Measurements from ENCODE around the gene CSNK1D.

- no peak for TF ChIP-seq REST (IDR thresholded peaks at IDR 0.05; ENCODE audit: insufficient read depth in 1 of 2, low read depth in 2 of 2, low read length in 2 of 2)
- no peak for TF ChIP-seq POLR2AphosphoS5 (IDR thresholded peaks at IDR 0.05; ENCODE audit: low read depth, low read length)
These were observed 28.1 kb downstream of the CSNK1D start for GRCh38 chr17:82245134-82246039.

Data from PFSK-1 (cell line).